ENCODE results near the gene DNAH6.

DNA sequence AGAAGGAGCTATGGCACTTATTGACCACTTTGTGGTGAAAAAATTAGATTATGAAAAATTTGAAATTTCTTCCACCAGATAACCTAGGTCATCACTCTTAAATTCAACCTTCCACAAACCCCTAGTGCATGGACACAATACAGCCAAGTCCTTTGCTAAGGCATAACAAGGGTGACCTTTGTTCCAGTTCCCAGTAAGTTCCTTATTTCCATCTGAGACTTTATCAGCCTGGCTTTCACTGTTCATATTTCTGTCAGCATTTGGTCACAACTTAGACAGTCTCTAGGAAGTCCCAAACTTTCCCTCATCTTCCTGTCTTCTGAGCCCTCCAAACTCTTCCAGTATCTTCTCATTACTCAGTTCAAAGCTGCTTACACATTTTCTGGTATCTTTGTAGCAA lies 232.0 kb downstream of the DNAH6 start:
- no peak for TF ChIP-seq GATA2 (IDR thresholded peaks at IDR 0.05; ENCODE audit: low read depth, low read length)
- TF ChIP-seq GATA3 (IDR thresholded peaks at IDR 0.05; ENCODE audit: low read depth, low read length), result no peak

Data from SH-SY5Y (cell line).